ENCODE data around the gene ZNF678.

Gene ZNF678

DNA sequence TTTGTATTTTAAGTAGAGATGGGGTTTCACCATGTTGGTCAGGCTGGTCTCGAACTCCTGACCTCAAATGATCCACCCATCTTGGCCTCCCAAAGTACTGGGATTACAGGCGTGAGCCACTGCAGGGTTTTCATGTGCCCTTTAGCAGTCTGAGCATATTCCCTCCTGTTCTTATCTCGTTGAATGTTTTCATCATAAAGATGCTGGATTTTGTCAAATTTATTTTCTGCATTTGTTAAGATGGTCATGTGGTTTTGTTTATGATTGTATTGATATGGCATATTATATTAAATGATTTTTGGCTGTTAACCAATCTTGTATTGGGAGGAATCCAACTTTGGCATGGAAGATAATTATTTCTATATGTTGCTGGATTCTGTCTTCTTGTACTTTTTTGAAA is 163.0 kb downstream of the ZNF678 start:
- DNase-seq: no peak
